NCI-H748 treated with DMSO at 0.1 percent for 48 hours (cell line): ENCODE data around the gene THSD4.
"Not testable (repeated sequence)": the region's sequence is repeated elsewhere in the genome, so short reads cannot be mapped to it uniquely, and the experiment has no call there.

Experiments used
- DNase-seq: peaks from one replicate; lab custom pipeline; 2025; lab: John Stamatoyannopoulos, UW

Gene THSD4

GRCh38 chr15:71189718-71190117 lies 74.4 kb downstream of the THSD4 start:
- DNase-seq, result peak; percentile 40

DNA sequence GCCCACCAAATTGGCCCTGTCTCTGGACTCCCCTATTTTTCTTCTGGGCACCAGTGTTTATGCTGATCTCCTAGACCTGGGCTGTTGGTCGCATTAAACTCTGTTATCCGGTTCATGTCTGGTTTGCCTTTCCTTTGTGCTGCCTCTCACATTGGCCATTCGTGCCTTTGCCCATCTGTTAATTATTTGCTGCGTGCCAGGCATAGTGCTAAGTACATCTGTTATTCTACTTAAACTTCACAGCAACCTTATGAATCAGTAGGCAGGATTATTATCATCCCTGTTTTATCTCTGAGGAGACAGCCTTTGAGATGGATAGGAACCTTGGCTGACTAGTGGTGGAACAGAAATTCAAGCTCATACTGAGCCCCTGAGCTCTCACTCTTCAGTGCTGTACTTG lies 76.0 kb downstream of the THSD4 start:
- no peak for DNase-seq

DNA sequence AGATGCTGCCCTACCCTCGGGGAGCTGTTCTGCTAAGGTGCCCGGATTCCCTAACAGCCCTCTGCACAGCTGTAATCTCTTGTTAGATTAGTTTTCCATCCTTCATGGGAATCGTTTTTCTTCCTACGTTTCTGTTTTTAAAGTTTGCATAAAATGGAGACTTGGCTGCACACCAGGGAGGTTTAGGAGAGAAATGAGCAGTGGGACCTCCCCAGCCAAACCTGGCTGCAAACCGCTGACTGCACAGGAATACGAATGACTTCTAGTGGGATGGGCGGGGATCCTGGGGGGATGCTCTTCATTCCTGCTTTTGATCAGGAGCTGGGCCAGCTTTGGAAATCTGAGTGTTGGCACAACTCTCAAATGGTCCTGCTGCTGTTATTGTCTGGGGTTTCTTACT lies 77.5 kb downstream of the THSD4 start:
- DNase-seq, result no peak

DNA sequence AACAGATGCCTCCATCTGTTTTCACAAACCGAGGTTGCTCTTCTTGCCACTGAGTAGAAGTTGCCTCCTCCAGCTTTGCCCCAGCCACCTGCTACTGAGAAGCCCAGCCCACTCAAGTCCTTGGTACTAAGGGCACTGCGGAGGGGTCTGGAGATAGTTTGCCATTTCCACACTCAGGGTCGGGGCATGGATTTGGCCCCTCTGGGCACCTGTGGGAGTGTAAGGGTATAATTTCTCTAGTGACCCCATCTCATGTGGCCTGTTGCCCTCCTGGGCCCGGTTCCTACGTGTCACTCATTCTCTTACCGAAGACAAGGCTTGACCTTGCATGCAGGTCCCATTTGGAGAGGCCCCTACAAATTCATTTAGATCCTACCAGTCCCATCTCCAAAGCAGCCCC lies 79.0 kb downstream of the THSD4 start:
- DNase-seq, result no peak

DNA sequence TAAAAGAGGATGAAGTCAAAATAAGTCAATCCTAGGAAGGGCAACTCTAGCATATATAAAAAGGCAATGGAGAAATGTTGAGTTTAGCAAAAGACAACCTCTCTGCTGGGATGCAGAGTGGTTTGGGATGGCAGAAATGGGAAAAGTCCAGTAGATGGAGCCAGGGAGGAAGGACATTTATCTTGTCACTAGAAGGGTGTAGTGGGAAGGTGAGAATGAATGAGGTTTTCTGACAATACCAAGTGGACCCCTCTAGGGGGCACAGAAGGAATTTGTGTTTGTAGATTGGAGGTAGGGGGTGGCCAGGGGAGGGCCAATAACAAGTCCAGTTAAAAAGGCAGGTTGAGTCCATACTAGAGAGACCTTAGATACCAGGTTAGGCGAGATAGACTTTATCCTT lies 80.0 kb downstream of the THSD4 start:
- peak; percentile 1 for DNase-seq

GRCh38 chr15:71197620-71198019 lies 82.3 kb downstream of the THSD4 start:
- DNase-seq, result no peak

- DNase-seq, result no peak
Observed at GRCh38 chr15:71198846-71199245, 83.6 kb downstream of the THSD4 start.

GRCh38 chr15:71199384-71200351 lies 84.4 kb downstream of the THSD4 start:
- DNase-seq, result no peak

DNA sequence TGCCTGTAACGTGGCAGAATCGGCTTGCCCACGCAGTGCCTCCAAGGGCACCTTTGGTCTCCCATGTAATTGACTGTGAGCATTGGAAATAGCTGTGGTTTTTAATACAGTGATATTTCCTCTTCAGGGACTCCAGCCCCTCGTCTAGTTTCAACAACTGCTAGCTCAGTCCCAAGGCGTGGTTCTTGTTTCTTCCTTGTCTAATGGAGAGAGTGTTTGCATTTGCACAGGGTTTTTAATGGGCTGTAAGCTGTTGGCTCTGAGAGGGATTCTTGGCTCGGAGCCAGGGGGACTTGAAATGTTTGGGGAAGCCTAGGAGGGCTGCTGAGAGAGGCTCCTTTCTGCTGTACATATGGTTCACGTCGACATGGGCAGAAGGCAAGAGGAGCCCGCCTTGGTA lies 86.2 kb downstream of the THSD4 start:
- peak; percentile 93 for DNase-seq

DNA sequence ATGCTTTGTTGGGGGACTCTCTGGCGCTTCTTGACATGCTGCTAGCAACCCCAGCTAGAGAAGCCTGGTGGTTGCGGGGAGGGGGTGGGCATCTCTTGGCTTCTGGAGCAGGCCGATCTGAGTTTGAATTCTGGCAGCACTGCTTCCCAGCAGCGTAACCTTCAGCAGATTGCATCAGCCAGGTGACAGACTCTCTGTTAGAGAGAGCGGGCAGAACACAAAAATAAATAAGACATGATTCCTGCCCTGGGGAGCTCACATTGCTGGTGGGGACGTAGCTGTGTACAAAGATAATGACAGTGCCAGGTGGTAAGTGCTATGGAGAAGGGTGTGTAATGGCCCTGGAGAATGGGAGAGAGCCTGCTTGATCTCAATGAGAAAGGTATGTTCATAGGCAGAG lies 87.4 kb downstream of the THSD4 start:
- DNase-seq, result peak; percentile 88

- peak; percentile 29 for DNase-seq
Observed at GRCh38 chr15:71203586-71204474, 88.6 kb downstream of the THSD4 start.

- no peak for DNase-seq
Observed at GRCh38 chr15:71207141-71207540, 91.9 kb downstream of the THSD4 start.

GRCh38 chr15:71212146-71212545 lies 96.9 kb downstream of the THSD4 start:
- DNase-seq, result no peak

- DNase-seq, result not testable (repeated sequence)
Observed at GRCh38 chr15:71213943-71214342, 98.7 kb downstream of the THSD4 start.

- no peak for DNase-seq
Observed at GRCh38 chr15:71215126-71215894, 100.0 kb downstream of the THSD4 start.

DNA sequence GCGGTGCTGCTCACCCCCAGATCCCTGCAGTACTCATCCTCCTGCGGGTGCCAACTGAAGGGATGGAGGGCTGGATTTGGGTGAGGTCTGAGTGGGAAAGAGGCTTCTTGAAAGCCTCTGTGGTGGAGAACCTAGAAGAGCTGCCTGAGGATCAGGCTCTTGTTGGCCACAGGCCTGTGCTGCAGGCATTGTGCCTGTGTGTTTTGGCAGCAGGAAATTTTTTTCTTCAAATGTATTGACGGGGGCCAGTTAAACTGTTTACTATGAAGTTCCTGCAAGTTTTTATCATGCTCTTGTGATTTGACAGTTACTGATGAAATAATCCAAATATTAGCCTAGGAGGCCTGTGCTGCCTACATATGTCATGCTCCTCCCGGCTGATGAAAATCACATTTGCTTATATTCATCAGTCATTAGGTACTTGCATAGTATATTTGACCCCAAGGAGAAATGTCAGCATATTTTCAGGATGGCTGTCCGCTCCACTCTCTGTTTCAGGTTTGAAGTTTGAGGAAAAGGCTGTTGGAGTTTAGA lies 103.1 kb downstream of the THSD4 start:
- no peak for DNase-seq

DNA sequence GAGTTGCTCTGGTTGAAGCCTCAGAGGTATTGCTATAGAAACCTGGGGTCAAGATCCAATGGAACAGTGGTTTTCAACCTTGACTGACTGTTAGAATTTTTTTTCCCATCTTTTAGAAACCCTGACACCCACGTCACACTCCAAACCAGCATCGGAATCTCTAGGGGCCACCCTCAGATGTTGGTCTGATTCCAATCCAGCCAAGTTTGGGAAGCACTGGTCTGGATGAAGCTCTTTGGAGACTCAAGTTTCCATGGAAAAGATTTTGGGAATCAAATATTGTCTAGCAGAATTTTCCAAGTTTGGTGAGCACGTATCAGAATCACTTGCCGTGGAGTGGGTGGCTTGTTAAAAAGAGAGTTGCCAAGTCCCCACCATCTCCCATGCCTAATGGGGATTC lies 103.8 kb downstream of the THSD4 start:
- no peak for DNase-seq

- no peak for DNase-seq
Observed at GRCh38 chr15:71219645-71220044, 104.4 kb downstream of the THSD4 start.

GRCh38 chr15:71220828-71221227 lies 105.6 kb downstream of the THSD4 start:
- DNase-seq, result no peak

DNA sequence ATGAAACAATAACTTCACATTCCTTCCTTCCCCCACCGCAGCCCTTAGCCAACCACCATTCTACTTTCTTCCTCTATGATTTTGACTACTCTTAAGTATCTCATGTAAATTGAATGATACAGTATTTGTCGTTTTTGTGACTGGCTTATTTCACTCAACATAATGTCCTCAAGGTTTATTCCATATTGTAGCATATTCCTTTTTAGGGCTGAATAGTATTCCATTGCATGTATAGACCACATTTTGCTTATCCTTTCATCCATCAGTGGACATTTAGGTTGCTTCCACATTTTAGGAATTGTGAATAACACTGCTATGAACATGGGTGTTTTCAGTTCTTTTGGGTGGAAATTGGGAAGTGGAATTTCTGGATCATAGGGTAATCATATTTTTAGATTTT lies 106.1 kb downstream of the THSD4 start:
- no peak for DNase-seq

GRCh38 chr15:71223516-71223915 lies 108.2 kb downstream of the THSD4 start:
- DNase-seq, result no peak

- no peak for DNase-seq
Observed at GRCh38 chr15:71224024-71224423, 108.8 kb downstream of the THSD4 start.
